Measurements from ENCODE around the gene ACACA. TPM values are rescaled to one million over a fixed set of nuclear protein-coding genes. Genes with fewer than 3 reads are reported as not detected.

The ACACA gene
- total and polyA plus RNA-seq, 9 of the 15 experiments (the other 6 are each of a cell fraction or from before 2014, with no cell fraction given) = 35.9 to 135 (median 88.4) TPM

DNA sequence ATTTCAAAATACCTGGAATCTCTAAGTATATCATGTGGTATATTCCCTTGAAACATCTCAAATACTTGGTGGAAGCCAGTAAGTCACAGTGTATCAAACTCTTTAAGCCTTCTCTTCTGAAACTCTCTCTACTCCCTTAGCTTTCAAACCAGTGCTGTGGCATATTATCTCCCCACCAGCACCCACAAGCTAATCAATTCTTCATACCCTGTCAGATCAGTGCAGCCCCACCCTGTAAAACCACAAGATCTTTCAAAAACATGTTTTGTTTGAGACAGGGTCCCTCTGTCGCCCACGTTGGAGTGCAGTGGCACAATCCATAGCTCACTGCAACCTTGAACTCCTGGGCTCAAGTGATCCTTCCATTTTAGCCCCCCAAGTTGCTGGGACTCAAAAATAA is 122.4 kb downstream of the ACACA start (continued):
- TF ChIP-seq PBX2 (CRISPR knock-in tag; IDR thresholded peaks at IDR 0.05; ENCODE audit: low read depth) = no peak
- peak; percentile 65 for TF ChIP-seq PBX2 (tag; conservative IDR thresholded peaks at IDR 0.05; ENCODE audit: low read depth)
- no peak for TF ChIP-seq SFPQ (IDR thresholded peaks at IDR 0.05; ENCODE audit: low read depth, low read length)
- 0 out of 2 replicates have a peak, but pooled peaks have one; percentile 18 for TF ChIP-seq CBFA2T2 (conservative IDR thresholded peaks at IDR 0.05)
- no peak for TF ChIP-seq ARID4B (CRISPR knock-in tag; IDR thresholded peaks at IDR 0.05)
- TF ChIP-seq SPI1 (IDR thresholded peaks at IDR 0.05; ENCODE audit: borderline replicate concordance, low read depth, low read length) = no peak
- no peak for TF ChIP-seq SRSF7 (optimal IDR thresholded peaks at IDR 0.05; ENCODE audit: low read depth, low read length)
- TF ChIP-seq SIX5 (IDR thresholded peaks at IDR 0.05; ENCODE audit: borderline replicate concordance in 1 of 2, insufficient read depth in 1 of 2, low read depth in 1 of 2, low read length in 2 of 2) = no peak
- no peak for TF ChIP-seq TSC22D4 (tag; IDR thresholded peaks at IDR 0.05)
- no peak for TF ChIP-seq MXD1 (CRISPR knock-in tag; IDR thresholded peaks at IDR 0.05; ENCODE audit: borderline replicate concordance, poor library complexity, severe bottlenecking)
- no peak for TF ChIP-seq MEIS2 (IDR thresholded peaks at IDR 0.05; ENCODE audit: partially characterized antibody)
- no peak for TF ChIP-seq TRIM24 (IDR thresholded peaks at IDR 0.05)
- TF ChIP-seq PYGO2 (tag; IDR thresholded peaks at IDR 0.05) = no peak
- TF ChIP-seq BMI1 (IDR thresholded peaks at IDR 0.05; ENCODE audit: low read length) = no peak
- no peak for TF ChIP-seq CHD4 (IDR thresholded peaks at IDR 0.05; ENCODE audit: insufficient read depth, insufficient replicate concordance, low read depth, low read length, poor library complexity, severe bottlenecking)
- TF ChIP-seq ILK (tag; IDR thresholded peaks at IDR 0.05; ENCODE audit: borderline replicate concordance, low read depth) = no peak
- no peak for TF ChIP-seq NFXL1 (CRISPR knock-in tag; IDR thresholded peaks at IDR 0.05)

Measured in K562 (cell line).